WERI-Rb-1 (cell line): ENCODE data around the gene OTOGL.

Experiments used
- DNase-seq: peaks from one replicate; pipeline ENCODE4 v3.0.0-alpha.2; 2020
- H3K27ac ChIP-seq: fragments of 250-450 bp; sonication (Bioruptor Pico); 2 replicates; pipeline ENCODE4 v1.5.1; 2020; ENCODE audit warnings: mild to moderate bottlenecking, moderate library complexity
- H3K27me3 ChIP-seq: fragments of 250-450 bp; sonication (Bioruptor Pico); 2 replicates; pipeline ENCODE4 v1.5.1; 2021; ENCODE audit warnings: mild to moderate bottlenecking, low read depth, moderate library complexity; ENCODE audit not compliant: insufficient read depth, severe bottlenecking
- H3K36me3 ChIP-seq: fragments of 250-450 bp; sonication (Bioruptor Pico); 2 replicates; pipeline ENCODE4 v1.5.1; 2020; ENCODE audit warnings: mild to moderate bottlenecking, moderate library complexity
- H3K4me3 ChIP-seq: 2 replicates; pipeline ENCODE4 v1.5.1; 2011; ENCODE audit warnings: low read depth, mild to moderate bottlenecking, control low read depth, low read length
- H3K9me3 ChIP-seq: fragments of 250-450 bp; sonication (Bioruptor Pico); 2 replicates; pipeline ENCODE4 v1.5.1; 2021; ENCODE audit warnings: mild to moderate bottlenecking, moderate library complexity; ENCODE audit not compliant: severe bottlenecking
- CTCF ChIP-seq: IDR thresholded peaks from 2 replicates; pipeline ENCODE4 v1.5.1; 2011; ENCODE audit warnings: low read depth, mild to moderate bottlenecking, control low read depth, inconsistent platforms, low read length

The OTOGL gene

GRCh38 chr12:80168936-80169335 lies 69.6 kb downstream of the OTOGL start:
- Histone ChIP-seq H3K4me3 (no peak overlapping the region), H3K27ac (no peak overlapping the region), H3K36me3 (no peaks in the 10 kb centered on the region), H3K27me3 (no peaks in the 10 kb centered on the region), H3K9me3 (no peaks in the 10 kb centered on the region)
- no peak for DNase-seq
- no peak for TF ChIP-seq CTCF

GRCh38 chr12:80170915-80171314 lies 71.6 kb downstream of the OTOGL start:
- H3K27me3 ChIP-seq, result no peaks in the 10 kb centered on the region
- TF ChIP-seq CTCF, result no peak

GRCh38 chr12:80173083-80173864 lies 73.9 kb downstream of the OTOGL start:
- H3K4me3 ChIP-seq, result no peak overlapping the region
- no peaks in the 10 kb centered on the region for H3K36me3 ChIP-seq
- no peak overlapping the region for H3K27ac ChIP-seq
- DNase-seq, result no peak
- no peaks in the 10 kb centered on the region for H3K27me3 ChIP-seq
- TF ChIP-seq CTCF, result no peak
- H3K9me3 ChIP-seq, result no peaks in the 10 kb centered on the region

More at GRCh38 chr12:80170915-80171314, 71.6 kb downstream of the OTOGL start:
- Histone ChIP-seq H3K9me3 (no peaks in the 10 kb centered on the region), H3K4me3 (no peak overlapping the region), H3K36me3 (no peaks in the 10 kb centered on the region), H3K27ac (no peak overlapping the region)
- DNase-seq, result no peak

GRCh38 chr12:80175307-80175930 lies 76.1 kb downstream of the OTOGL start:
- H3K27me3 ChIP-seq, result no peaks in the 10 kb centered on the region
- H3K4me3 ChIP-seq, result no peak overlapping the region
- H3K9me3 ChIP-seq, result no peaks in the 10 kb centered on the region
- TF ChIP-seq CTCF, result no peak
- no peaks in the 10 kb centered on the region for H3K36me3 ChIP-seq
- no peak overlapping the region for H3K27ac ChIP-seq
- DNase-seq, result no peak

- no peaks in the 10 kb centered on the region for H3K36me3 ChIP-seq
- H3K4me3 ChIP-seq, result no peak overlapping the region
- no peak for DNase-seq
- H3K9me3 ChIP-seq, result no peaks in the 10 kb centered on the region
- no peaks in the 10 kb centered on the region for H3K27me3 ChIP-seq
- TF ChIP-seq CTCF, result no peak
- H3K27ac ChIP-seq, result no peak overlapping the region
These were observed 77.4 kb downstream of the OTOGL start for GRCh38 chr12:80176706-80177105.
